Activated CD4-positive, CD25-positive, alpha-beta regulatory T cell treated with anti-CD3 and anti-CD28 coated beads, Interleukin-2, amount 50 U/mL, for 72 hours (primary cell): ENCODE data around the gene MNAT1.

Experiments used
- DNase-seq: peaks from one replicate; pipeline ENCODE4 v3.0.0; 2021

MNAT1 gene

GRCh38 chr14:60893911-60894310 is 159.3 kb downstream of the MNAT1 start:
- DNase-seq: no peak

GRCh38 chr14:60904381-60904780 is 169.8 kb downstream of the MNAT1 start:
- DNase-seq: no peak

GRCh38 chr14:60905923-60906322 is 171.4 kb downstream of the MNAT1 start:
- no peak for DNase-seq

GRCh38 chr14:60915781-60916180 is 181.2 kb downstream of the MNAT1 start:
- DNase-seq: no peak

GRCh38 chr14:60922050-60922449 is 187.5 kb downstream of the MNAT1 start:
- no peak for DNase-seq

GRCh38 chr14:60925286-60925685 is 190.7 kb downstream of the MNAT1 start:
- no peak for DNase-seq

- DNase-seq: no peak
Observed at GRCh38 chr14:60926002-60926401, 191.4 kb downstream of the MNAT1 start.

GRCh38 chr14:60931218-60931617 is 196.7 kb downstream of the MNAT1 start:
- no peak for DNase-seq

- DNase-seq: no peak
Observed at GRCh38 chr14:60933920-60934655, 199.5 kb downstream of the MNAT1 start.

- no peak for DNase-seq
Observed at GRCh38 chr14:60935319-60935718, 200.8 kb downstream of the MNAT1 start.

- DNase-seq: no peak
Observed at GRCh38 chr14:60943637-60944032, 209.1 kb downstream of the MNAT1 start.

GRCh38 chr14:60944204-60944603 is 209.6 kb downstream of the MNAT1 start:
- DNase-seq: no peak

- no peak for DNase-seq
Observed at GRCh38 chr14:60945984-60946383, 211.4 kb downstream of the MNAT1 start.

GRCh38 chr14:60946773-60947172 is 212.2 kb downstream of the MNAT1 start:
- no peak for DNase-seq

- DNase-seq: no peak
Observed at GRCh38 chr14:60951776-60952435, 217.3 kb downstream of the MNAT1 start.

- DNase-seq: no peak
Observed at GRCh38 chr14:60956202-60956601, 221.6 kb downstream of the MNAT1 start.

- DNase-seq: no peak
Observed at GRCh38 chr14:60956632-60957031, 222.1 kb downstream of the MNAT1 start.

- no peak for DNase-seq
Observed at GRCh38 chr14:60958146-60958545, 223.6 kb downstream of the MNAT1 start.

GRCh38 chr14:60963761-60964160 is 229.2 kb downstream of the MNAT1 start:
- DNase-seq: no peak

- DNase-seq: no peak
Observed at GRCh38 chr14:60964904-60965303, 230.3 kb downstream of the MNAT1 start.

- DNase-seq: no peak
Observed at GRCh38 chr14:60965402-60965801, 230.8 kb downstream of the MNAT1 start.

- no peak for DNase-seq
Observed at GRCh38 chr14:60968099-60968498, 233.5 kb downstream of the MNAT1 start.

- DNase-seq: no peak
Observed at GRCh38 chr14:60968671-60969070, 234.1 kb downstream of the MNAT1 start.

- no peak for DNase-seq
Observed at GRCh38 chr14:60970146-60970545, 235.6 kb downstream of the MNAT1 start.

- DNase-seq: no peak
Observed at GRCh38 chr14:60971271-60971670, 236.7 kb downstream of the MNAT1 start.
